ENCODE results near the gene SLC30A4. TPM values are rescaled to one million over a fixed set of nuclear protein-coding genes. Genes with fewer than 3 reads are reported as not detected.
"Not testable (repeated sequence)": the region's sequence is repeated elsewhere in the genome, so short reads cannot be mapped to it uniquely, and the experiment has no call there.

Gene SLC30A4
- total RNA-seq, 1 experiment from 2014 or later = 3.4 TPM

DNA sequence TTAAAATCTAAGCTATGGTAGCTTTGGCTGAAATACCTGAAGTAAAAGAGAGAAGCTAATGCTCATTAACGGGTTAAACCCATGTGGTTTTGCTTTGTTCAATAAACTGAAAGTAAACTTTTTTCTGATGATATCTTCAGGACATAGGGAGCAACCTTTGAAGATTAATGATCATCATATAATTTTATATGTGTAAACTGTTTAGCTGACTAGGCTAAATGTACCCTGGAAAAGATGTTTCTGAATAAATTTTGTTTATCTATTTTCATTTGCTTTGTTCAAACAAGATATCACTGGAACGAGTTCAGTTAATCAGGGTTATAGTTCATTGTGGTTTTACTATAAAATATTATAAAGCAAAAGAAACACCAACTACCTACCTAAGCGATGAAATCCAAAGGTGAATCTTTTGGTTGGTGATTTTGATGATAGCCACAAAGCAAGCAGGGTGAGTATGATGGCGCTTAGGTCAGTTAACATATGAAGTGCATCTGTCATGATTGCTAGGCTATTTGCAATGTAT, 11.7 kb downstream of the SLC30A4 start:
- no peak for DNase-seq (ENCODE audit: low spot score)

DNA sequence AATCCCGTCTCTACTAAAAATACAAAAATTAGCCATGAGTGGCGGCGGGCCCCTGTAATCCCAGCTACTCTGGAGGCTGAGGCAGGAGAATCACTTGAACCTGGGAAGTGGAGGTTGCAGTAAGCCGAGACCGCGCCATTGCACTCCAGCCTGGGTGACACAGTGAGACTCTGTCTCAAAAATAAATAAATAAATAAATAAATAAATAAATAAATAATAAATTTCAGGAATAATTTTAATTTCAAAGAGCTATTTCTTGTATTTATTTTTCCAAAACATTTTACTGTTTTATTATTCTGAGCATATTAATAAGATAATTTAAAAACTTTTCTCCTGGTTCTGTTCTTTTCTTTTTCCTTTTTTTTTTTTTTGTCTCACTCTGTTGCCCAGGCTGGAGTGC, 15.4 kb downstream of the SLC30A4 start:
- DNase-seq (ENCODE audit: low spot score) = not testable (repeated sequence)

DNA sequence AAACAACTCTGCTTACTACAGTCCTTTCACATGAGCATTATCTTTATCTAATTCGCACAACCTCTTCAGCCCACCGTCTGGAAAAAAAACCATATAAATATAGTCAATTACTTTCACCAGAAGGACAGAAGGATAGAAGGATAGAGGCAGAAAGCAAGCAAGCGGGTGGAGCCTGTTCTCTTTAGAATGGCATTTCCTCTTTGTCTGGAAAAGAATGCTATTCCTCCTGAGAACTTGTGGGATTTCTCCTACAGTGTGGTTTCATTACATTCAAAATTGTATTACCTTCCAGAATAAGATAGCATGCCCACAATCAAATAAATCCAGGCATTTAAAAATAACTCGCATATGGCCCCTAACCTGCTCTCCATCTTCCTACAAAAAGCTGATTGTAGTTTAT, 23.1 kb downstream of the SLC30A4 start:
- DNase-seq (ENCODE audit: low spot score) = no peak

DNA sequence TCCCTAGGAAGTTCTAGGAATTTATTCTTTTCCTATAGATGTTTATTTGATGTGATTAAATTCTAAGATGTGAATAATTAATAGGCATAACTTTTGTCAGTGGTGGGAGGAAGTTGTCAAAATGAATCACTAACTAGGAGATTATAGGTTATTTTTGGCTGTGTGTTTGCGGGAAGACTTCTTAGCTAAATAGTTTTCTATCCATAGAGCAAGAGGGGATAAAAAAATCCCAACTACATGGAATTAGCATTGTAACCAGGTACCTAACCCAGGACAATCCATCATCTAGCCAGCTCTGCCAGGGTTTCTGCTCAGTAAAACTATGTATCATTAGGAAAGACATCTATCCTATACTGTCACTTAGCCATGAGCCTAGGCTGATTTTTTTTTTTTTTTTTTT, 23.9 kb downstream of the SLC30A4 start:
- DNase-seq (ENCODE audit: low spot score) = no peak

DNA sequence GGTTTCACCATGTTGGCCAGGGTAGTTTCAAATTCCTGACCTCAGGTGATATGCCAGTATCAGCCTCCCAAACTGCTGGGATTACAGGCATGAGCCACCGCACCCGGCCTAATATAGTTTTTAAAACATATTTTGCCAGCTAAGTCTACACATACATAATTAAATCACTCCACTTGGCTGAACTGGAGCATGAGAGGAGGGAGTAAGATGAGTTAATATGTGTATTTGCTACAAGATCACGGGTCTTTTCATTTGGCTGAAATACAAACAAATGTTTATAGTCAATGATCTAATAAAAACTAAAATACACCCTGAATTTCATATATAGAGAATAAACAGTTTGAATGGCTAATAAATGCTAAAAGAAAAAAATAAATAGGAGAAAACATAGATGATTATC, 25.3 kb downstream of the SLC30A4 start:
- no peak for DNase-seq (ENCODE audit: low spot score)

DNA sequence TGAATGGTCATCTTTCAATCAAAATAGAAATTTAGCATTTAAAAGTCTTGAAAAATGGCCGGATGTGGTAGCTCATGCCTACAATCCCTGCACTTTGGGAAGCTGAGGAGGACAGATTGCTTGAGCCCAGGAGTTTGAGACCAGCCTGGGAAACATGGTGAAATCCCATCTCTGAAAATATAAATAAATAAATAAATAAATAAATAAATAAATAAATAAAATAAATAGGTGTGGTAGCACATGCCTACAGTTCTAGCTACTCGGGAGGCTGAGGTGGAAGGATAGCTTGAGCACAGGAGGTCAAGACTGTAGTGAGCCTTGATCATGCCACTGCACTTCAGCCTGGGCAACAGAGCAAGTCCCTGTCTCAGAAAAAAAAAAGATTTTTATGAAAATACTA, 25.9 kb downstream of the SLC30A4 start:
- DNase-seq (ENCODE audit: low spot score) = no peak

DNA sequence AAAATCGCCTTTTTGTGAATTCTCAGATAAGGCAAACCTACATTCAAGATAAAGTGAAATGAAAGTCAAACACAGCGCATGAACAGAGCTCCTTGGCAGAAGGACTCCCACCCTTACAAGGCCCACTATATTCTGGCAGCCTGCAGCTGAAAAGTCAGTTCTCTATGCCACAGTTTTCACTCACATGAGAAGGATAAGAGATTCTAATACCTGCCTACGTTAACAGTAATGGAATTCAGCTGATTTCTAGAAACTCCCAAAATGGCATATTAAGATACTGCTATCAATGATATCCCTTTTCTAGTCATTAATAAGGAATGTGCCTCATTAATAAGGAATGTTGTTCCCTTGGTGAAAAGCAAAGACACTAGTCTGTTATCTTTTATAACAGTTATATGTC, 27.0 kb downstream of the SLC30A4 start:
- no peak for DNase-seq (ENCODE audit: low spot score)

DNA sequence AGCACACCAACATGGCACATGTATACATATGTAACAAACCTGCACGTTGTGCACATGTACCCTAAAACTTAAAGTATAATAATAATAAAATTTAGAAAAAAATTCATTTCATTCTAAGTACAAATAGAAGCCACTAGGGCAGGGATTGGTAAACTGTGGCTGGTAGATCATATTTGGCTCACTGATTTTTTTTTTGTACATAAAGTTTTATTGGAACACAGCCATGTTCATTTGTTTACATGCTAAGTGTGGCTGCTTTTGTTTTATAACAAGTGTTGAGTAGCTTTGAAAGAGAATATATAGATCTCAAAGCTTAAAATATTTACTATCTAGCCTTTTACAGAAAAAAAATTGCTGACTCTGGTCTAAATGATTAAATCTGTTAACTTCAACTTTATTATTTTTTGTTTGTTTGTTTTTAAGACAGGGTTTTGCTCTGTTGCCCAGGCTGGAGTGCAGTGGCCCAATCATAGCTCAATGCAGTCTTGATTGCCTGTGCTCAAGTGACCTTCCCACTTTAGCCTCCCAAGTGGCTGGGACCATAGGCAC, 32.8 kb downstream of the SLC30A4 start:
- DNase-seq (ENCODE audit: low spot score) = no peak

DNA sequence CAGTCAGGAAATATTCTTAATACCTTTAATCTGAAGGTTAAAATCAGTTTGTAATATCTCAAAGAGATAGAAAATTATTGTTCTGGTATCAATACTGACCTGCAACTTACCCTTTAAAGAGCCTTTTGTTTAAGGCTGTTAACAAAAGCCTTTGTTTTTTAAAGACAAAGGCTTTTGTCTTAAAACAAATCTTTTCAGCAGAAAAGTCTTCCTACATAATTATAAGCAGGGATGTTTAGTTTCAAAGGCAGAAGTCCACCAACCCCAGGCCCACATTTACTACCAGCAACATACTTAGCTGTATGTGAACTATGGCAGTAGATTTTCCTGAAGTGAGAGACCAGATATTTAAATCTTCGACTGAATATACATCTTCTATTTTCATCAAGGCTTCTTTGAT, 36.2 kb downstream of the SLC30A4 start:
- no peak for DNase-seq (ENCODE audit: low spot score)

DNA sequence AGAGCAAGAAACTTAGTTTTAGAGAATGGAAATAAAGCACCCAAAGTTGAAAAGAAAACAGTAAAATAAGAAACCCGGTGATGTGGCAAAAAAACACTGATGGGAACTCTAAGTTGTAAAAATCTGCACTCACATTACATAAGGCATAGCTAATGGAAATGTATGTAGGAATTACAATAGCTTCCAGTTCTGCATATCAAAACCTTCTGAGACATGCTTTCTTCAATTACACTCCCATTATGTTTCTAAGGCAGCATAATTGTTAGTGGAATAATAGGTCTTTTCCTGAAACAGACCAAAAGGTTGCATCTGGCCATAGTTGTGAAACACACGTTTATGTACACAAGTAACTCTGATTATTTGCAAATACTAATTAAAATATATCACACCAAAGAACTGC, 41.4 kb downstream of the SLC30A4 start:
- DNase-seq (ENCODE audit: low spot score) = no peak

DNA sequence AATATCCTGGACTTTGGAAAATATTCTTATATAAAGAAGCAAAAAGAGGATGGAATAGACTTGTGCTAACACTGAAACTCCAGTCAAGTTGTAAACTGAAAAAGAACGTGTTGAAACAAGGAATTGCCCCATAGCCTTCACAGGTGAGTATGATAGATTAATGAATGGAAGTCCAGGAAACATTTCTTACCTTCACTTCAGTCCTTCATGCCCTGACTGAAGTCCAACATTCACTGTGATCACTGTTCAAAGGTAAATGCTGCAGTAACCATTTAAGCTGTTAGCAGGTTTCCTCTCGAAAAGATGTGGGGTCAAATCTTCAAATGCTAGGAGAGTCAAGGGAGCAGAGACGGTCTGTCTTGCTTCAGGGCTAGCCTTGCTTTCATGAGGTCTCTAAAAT, 46.1 kb downstream of the SLC30A4 start:
- no peak for DNase-seq (ENCODE audit: low spot score)

DNA sequence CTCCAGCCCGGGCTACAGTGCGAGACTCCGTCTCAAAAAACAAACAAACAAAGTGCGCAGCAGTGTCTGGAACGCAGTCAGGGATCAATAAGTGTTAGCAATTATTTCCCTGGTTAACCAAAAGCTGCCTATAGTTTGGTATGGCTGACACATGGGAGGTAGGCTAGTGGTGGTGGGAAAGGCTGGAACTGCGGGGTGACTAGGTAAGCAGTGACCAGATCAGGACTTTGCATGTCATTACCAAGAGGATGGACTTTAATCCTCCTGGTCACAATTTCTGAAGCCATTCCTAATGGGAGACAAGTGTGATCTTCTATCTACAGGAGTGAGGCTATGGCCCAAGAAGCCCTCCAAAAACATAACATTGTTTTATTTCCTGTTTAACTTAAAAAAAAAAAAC, 47.8 kb downstream of the SLC30A4 start:
- DNase-seq (ENCODE audit: low spot score) = no peak

DNA sequence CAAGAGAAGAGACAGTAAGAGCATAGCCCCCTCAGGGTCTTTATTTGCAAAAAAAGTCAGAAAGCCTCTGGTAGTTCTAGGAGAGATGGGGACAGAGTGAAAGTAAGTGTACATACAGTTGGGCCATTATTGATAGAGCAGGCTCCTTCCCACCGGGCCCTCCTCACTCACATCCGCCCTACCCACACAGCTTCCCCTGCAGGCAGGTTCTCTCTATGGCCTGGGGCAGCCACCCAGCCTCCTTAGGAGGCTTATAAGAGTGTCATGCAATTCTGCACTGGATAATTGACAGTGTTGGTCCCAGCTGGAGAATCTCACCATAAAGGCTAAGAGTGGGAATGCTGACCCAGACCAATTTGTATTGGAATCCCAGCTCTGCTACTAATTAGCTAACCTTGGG, 49.5 kb downstream of the SLC30A4 start:
- DNase-seq (ENCODE audit: low spot score) = no peak

DNA sequence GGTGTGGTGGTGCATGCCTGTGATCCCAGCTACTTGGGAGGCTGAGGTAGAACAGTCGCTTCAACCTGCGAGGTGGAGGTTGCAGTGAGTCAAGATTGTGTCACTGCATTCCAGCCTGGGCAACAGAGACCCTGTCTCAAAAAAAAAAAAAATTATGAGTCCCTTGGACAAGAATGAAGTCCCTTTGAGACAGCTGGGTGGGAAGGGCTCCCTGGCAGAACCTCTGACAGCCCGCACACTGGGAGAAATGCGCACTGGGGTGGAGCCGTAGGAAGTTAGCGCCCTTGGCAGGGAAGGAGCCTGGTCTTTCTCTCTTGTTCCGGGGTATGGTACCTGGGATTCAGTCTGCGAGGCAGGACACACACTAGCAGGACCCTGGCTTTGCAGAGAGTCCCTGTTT, 51.4 kb downstream of the SLC30A4 start:
- DNase-seq (ENCODE audit: low spot score) = no peak

DNA sequence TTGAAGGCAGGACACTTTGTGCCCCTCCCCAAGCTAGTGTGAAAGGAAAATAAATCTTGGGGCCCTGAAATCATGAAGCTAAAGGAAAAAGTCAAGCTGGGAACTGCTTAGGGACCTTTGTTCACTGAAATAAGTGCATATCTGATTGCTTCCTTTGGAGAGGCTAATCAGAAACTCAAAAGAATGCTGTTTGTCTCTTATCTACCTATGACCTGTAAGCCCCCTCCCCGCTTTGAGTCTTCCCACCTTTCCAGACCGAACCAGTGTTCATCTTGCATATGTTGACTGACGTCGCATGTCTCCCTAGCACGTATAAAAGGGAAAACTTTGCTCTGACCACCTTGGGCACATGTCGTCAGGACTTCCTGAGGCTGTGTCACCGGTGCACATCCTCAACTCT, 53.1 kb downstream of the SLC30A4 start:
- DNase-seq (ENCODE audit: low spot score) = no peak

DNA sequence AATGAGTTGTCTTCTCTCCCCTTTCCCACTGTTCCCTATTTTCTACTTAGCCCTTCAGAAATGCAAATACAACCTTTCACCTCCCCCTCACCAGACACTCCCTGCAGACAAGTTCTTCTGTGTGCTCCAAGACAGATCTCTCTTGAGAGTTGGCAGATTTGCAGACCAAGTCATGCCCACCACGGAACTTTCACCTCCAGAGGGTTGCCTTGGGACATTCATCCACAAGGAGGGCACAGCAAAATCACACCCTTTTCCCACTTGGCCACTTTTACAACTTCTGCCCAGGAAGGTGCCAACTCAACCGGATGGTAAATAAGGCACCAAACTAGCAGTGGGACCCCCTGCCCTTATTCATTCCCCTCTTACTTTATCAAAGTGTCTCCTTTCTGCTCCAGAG, 53.5 kb downstream of the SLC30A4 start:
- DNase-seq (ENCODE audit: low spot score) = no peak

DNA sequence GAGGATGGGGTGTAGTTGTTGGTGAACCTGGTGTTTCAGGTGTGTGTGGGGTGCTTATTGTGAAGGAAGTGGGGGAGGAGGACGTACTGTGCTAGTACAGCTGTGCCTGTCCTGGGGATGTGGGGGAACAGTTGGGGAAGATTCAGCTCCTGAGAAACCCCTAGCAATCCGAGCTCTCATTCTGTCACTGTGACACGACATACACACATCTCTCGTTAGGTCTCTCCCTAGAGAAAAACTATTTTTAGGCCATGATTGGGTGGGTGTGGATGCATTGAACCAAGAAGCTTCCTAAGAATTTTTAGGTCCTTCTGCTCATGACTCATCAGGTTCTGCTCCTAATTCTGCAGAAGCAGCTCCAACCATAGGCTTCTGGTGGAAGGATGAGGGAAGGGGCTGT, 54.3 kb downstream of the SLC30A4 start:
- DNase-seq (ENCODE audit: low spot score) = no peak

DNA sequence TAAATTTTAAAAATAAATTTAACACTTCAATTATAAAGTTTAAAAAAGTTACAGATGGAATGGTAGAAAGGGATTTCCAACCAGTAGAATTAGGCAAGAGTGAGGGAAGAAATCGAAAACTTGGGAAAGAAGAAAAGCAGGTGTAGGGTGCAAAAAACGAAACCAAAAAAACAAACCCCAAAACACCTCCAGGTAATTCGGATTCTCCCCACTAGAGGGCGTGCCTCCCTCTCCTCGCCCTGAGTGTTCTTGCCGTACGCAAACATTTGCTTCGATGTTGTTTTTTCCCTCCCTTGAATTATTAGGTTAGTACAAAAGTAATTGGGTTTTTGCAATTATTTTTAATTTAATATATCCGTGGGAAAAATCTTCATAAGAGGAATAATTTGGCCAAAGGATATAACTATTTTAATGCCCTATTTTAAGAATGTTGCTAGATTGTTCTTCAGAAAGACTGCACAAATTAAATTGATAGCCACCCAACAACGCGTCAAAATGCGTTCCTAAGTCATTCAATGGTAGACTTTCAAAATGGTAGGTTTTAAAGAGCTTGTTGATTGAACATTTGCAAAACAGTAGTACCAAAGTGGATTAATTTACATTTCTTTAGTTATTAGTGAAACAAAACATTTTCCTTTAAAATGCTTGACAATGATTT, 63.7 kb downstream of the SLC30A4 start:
- peak; percentile 33 for DNase-seq (ENCODE audit: low spot score)

DNA sequence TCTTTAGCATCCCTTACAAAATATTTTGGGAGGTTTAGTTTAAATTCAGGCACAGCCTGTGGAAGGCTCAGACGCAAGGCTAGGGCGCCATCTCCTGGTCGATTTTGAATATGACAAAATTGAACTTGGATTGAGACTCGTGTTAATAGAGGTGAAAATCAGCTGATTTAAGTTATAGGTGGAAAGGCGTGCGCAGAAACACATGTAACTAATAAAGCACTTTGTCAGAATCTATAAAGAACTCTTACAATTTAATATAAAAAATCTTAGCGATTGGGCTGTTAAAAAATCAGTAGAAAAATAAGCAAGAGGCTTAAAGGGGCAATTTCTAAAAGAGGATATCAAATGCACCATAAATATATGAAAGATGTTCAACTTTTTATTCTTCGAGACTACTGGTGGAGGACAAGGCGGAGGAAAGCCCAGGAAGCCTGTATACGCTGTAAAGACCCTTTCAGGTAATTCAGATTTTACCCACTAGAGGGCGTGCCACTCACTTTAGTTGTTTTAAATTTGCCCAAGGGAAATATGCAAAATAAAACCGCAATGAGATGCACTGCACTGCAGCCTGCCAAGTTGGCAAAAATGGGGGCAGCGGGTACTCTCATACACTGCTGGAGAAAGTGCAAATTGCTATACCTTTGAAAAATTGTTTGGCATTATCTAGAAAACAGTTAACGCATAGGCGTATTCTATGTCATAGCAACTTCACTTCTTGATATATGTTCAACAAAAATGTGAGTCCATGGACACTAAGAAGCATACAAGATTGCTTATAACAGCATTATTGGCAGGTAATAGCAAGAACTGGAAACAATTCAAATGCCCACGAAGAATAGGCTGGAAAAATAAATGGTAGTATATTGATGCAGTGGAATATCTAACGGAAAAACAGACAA, 64.7 kb downstream of the SLC30A4 start:
- peak; percentile 71 for DNase-seq (ENCODE audit: low spot score)

DNA sequence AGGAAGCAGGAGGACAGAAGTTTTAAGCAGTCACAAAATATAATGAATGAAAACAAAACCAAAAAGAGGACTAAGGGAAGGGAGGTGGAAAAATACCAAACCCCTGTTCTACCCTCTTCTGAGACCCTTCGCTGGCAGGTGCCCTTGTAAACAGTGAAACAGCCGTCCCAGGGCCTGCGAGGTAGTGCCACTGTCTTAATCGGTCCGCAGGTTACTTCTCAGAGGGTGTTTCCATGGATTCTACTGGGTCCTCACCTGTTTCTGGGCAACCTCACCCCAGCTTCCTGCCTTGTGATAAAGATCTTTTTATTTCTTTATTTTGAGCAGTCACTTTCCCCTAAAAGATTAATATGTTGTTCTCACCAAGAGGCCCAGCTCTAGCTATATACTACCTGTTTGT, 65.3 kb downstream of the SLC30A4 start:
- no peak for DNase-seq (ENCODE audit: low spot score)

DNA sequence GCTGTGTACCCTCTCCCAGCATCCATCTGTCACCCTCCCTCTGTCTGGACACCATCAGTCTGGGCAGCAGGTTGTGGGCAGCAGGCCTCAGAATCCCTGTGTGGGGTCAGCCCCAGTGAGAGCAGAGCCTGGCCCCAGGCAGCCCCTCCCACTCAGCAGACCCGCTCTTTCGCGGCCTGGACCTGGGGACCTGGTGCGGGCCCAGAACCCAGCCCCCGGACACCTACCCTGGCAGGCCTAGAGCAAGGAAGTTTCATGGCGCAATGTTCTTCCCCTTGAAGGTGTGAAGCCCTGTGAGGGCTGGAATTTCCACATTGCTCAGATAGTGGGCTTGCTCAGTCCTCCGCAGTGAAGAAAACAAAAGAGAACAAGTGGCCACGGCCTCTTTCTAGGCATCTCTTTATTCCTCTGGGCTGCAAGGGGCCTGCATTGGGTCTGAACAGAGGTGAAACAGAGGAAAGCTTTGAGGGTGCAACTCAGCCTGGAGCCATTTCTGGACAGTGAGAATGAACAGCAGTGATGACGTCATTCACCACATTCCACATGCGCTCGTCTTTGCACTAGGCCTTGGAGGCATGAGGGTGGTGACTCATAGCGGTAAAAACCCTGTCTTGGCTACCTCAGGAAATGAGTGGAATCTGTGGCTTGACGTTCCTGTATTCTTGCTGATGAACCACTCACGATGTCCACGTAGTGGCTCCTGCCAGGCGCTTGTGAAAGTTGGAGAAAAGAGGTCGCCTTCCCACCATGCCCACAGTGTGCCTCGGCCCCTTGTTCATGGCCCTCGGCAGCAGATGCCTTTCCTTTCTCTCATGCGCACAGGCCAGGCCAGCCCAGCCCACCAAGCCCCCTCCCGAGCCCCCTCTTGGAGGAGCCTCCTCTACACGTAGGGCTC, 66.1 kb downstream of the SLC30A4 start:
- peak; percentile 99 for DNase-seq (ENCODE audit: low spot score)

DNA sequence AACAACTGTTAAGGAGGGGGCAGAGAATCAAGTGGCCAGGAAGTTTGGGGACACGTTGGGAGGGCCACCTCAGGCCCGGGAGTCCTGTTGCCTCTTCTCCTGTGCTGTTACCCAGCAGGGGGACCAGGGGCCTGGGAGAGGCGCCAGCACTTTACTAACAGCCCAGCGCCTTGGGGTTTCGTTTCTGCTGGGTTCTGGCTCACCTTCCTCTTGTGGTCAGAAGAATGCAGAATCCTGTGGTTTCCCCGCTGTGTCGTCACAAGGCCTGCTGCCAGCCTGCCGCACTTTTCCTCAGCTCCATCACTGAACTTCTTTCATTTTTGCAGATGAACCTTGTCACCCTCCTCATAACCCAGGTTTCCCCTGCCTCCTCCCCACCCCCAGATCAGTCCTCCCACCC, 67.7 kb downstream of the SLC30A4 start:
- DNase-seq (ENCODE audit: low spot score) = peak; percentile 94

Data from H4 (cell line).